Natural killer cell (primary cell): ENCODE results near the gene ZDHHC14. TPM values are rescaled to one million over a fixed set of nuclear protein-coding genes. Genes with fewer than 3 reads are reported as not detected.
A peak's percentile ranks its signal among the peaks of the same experiment; 100 is the strongest.

Experiments used
- ATAC-seq, 3 donors: fragments of 150-1000 bp in 2 of 3; fragments of 200-7000 bp in 1 of 3; cut with Tn5 transposase; 1 replicate in 1 of 3; 2 replicates in 2 of 3; pipeline ENCODE4 v1.10.0; 2021; ENCODE audit warnings: mild to moderate bottlenecking in 2 of 3, moderate library complexity in 2 of 3
- DNase-seq, 2 donors: peaks; one replicate each; pipeline versions ENCODE4 v3.0.0 to v3.0.0-alpha.2; 2013 to 2021; ENCODE audit warnings: mixed read lengths in 1 of 2
- H3K27ac ChIP-seq: one replicate; pipeline ENCODE4 v1.5.1; 2013; ENCODE audit warnings: mild to moderate bottlenecking, low read length
- H3K27me3 ChIP-seq: one replicate; pipeline ENCODE4 v1.6.1; 2013; ENCODE audit warnings: low read length; ENCODE audit not compliant: control insufficient read depth, insufficient read depth
- H3K36me3 ChIP-seq: one replicate; pipeline ENCODE4 v1.6.1; 2013; ENCODE audit warnings: low read length; ENCODE audit not compliant: control insufficient read depth, insufficient read depth
- H3K4me1 ChIP-seq: one replicate; pipeline ENCODE4 v1.6.1; 2013; ENCODE audit warnings: low read length; ENCODE audit not compliant: control insufficient read depth, insufficient read depth
- H3K4me3 ChIP-seq: one replicate; pipeline ENCODE4 v1.5.1; 2013; ENCODE audit warnings: low read length
- H3K9me3 ChIP-seq: one replicate; pipeline ENCODE4 v1.6.1; 2013; ENCODE audit warnings: low read length; ENCODE audit not compliant: control insufficient read depth, insufficient read depth
- H3K27ac Mint-ChIP-seq, 2 donors: one replicate each; pipeline ENCODE4 v1.8.0; 2022; ENCODE audit warnings: mild to moderate bottlenecking in 2 of 2, mixed read lengths in 2 of 2, moderate library complexity in 1 of 2
- H3K27me3 Mint-ChIP-seq, 2 donors: one replicate each; pipeline ENCODE4 v1.8.0; 2022; ENCODE audit warnings: low read depth in 2 of 2, mixed read lengths in 2 of 2
- H3K36me3 Mint-ChIP-seq: one replicate; pipeline ENCODE4 v1.8.0; 2022; ENCODE audit warnings: mixed read lengths
- H3K4me1 Mint-ChIP-seq, 2 donors: one replicate each; pipeline ENCODE4 v1.8.0; 2022; ENCODE audit warnings: mixed read lengths in 2 of 2
- H3K4me3 Mint-ChIP-seq: one replicate; pipeline ENCODE4 v1.8.0; 2022; ENCODE audit warnings: mild to moderate bottlenecking, moderate library complexity, mixed read lengths
- H3K9me3 Mint-ChIP-seq, 2 donors: one replicate each; pipeline ENCODE4 v1.8.0; 2022; ENCODE audit warnings: mixed read lengths in 2 of 2
- CTCF ChIP-seq: fragments of 200-600 bp; IDR thresholded peaks from one replicate; pipeline ENCODE4 v1.8.0; 2022; ENCODE audit warnings: antibody characterized with exemption
- WGBS: methylation state at CpG from one replicate; pipeline ENCODE4 v1.1.7; 2013; ENCODE audit warnings: missing lambda C conversion rate; ENCODE audit not compliant: insufficient coverage; 5-methylcytosine and 5-hydroxymethylcytosine counted together
- intact Hi-C: fragments of 100-400 bp; cut with micrococcal nuclease; formaldehyde crosslinking; loops from one replicate; pipeline ENCODE4 v1.14.2; 2022
- total RNA-seq, 4 donors: library from RNA; stranded (reverse); fragments of 120-200 nt in 1 of 4; gene quantifications; one replicate each; pipeline versions ENCODE4 v1.2.3 to v1.2.4, GENCODE V29; 2013 to 2022

The ZDHHC14 gene
- total RNA-seq, 3 donors from 2014 or later (not counting 1 experiment from before 2014, with no cell fraction given): 6.7 to 11.3 (median 10.6) TPM

GRCh38 chr6:157554747-157555146 lies 173.8 kb downstream of the ZDHHC14 start:
- ATAC-seq (no peak), DNase-seq (no peak)
- peaks cover 0 to 9% of the 10 kb centered on the region in 2 donors for H3K27me3 Mint-ChIP-seq
- H3K27ac Mint-ChIP-seq: no peak overlapping the region
- H3K9me3 ChIP-seq: peaks cover 12% of the 10 kb centered on the region
- H3K4me1 Mint-ChIP-seq: peaks cover 57 to 67% of the 10 kb centered on the region in 2 donors
- 95% methylated on average over 2 of the region's 2 CpGs for WGBS
- H3K4me3 ChIP-seq: no peak overlapping the region
- peaks cover 3 to 4% of the 10 kb centered on the region in 2 donors for H3K9me3 Mint-ChIP-seq
- H3K4me1 ChIP-seq: peaks cover 44% of the 10 kb centered on the region
- intact Hi-C loops: loop anchor here (5.0 kb wide), 1 partner anchor 317 kb away; no protein-coding TSS in a partner anchor
- no peak overlapping the region for H3K27ac ChIP-seq
- H3K36me3 Mint-ChIP-seq: no peaks in the 10 kb centered on the region
- no peak overlapping the region for H3K4me3 Mint-ChIP-seq
- no peaks in the 10 kb centered on the region for H3K36me3 ChIP-seq
- H3K27me3 ChIP-seq: no peaks in the 10 kb centered on the region
- no peak for TF ChIP-seq CTCF

DNA sequence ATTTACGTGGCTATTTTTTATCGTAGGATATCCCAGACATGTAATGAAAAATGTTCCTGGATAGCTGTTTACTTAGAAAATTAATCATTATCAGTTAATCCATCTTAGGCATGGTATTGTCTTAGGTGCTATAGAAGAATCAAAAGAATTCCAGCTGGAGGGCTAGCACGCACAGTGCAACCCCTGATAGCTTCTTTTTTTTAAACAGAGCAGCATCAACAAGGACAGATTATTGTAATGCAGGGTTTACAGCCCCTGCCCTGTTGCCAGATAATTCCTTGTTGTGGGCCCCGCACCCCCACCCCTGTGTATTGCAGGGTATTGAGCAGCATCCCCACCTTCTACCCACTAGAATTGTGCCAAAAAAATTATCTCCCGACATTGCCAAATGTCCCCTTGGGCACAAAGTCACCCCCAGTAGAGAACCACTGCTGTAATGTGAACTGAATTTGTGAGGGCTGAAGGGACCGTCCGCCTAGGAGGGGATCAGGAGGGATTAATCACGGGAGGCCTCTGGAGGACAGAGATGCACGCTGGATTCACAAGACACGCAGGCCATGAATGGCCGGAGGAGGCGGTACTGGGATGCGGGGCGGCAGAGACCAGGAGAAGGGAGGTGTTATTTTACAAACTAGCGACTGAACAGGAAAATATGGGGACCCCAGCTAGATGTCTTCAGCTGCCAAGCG lies 174.6 kb downstream of the ZDHHC14 start:
- no peak overlapping the region for H3K4me3 ChIP-seq
- intact Hi-C loops: no loop called here
- no peak for ATAC-seq
- no peak for DNase-seq
- peaks cover 4% of the 10 kb centered on the region for H3K9me3 ChIP-seq
- no peak for TF ChIP-seq CTCF
- peaks cover 53 to 60% of the 10 kb centered on the region in 2 donors for H3K4me1 Mint-ChIP-seq
- no peaks in the 10 kb centered on the region for H3K36me3 Mint-ChIP-seq
- H3K27ac ChIP-seq: no peak overlapping the region
- peaks cover 36% of the 10 kb centered on the region for H3K4me1 ChIP-seq
- H3K36me3 ChIP-seq: no peaks in the 10 kb centered on the region
- peaks cover 2 to 3% of the 10 kb centered on the region in 2 donors for H3K9me3 Mint-ChIP-seq
- peak overlapping the region; percentile 40 for H3K4me3 Mint-ChIP-seq
- H3K27me3 ChIP-seq: no peaks in the 10 kb centered on the region
- 91% methylated on average over 14 of the region's 16 CpGs for WGBS
- peak overlapping the region in 1 of 2 donors; percentile 23 for H3K27ac Mint-ChIP-seq
- peaks cover 0 to 9% of the 10 kb centered on the region in 2 donors for H3K27me3 Mint-ChIP-seq

GRCh38 chr6:157556144-157556645 lies 175.2 kb downstream of the ZDHHC14 start:
- H3K4me3 Mint-ChIP-seq: peak overlapping the region; percentile 18
- H3K27ac ChIP-seq: no peak overlapping the region
- H3K36me3 Mint-ChIP-seq: no peaks in the 10 kb centered on the region
- WGBS: 93% methylated on average over 15 of the region's 15 CpGs
- no peak overlapping the region for H3K4me3 ChIP-seq
- no peaks in the 10 kb centered on the region for H3K9me3 Mint-ChIP-seq
- H3K27ac Mint-ChIP-seq: peak overlapping the region in 1 of 2 donors; percentile 46
- DNase-seq (no peak), ATAC-seq (no peak)
- H3K27me3 Mint-ChIP-seq: peaks cover 0 to 9% of the 10 kb centered on the region in 2 donors
- no peaks in the 10 kb centered on the region for H3K27me3 ChIP-seq
- peaks cover 34% of the 10 kb centered on the region for H3K4me1 ChIP-seq
- H3K9me3 ChIP-seq: no peaks in the 10 kb centered on the region
- H3K4me1 Mint-ChIP-seq: peaks cover 53 to 60% of the 10 kb centered on the region in 2 donors
- intact Hi-C loops: no loop called here
- TF ChIP-seq CTCF: no peak
- no peaks in the 10 kb centered on the region for H3K36me3 ChIP-seq
